ENCODE measurements around the gene CLDN11.

The CLDN11 gene

DNA sequence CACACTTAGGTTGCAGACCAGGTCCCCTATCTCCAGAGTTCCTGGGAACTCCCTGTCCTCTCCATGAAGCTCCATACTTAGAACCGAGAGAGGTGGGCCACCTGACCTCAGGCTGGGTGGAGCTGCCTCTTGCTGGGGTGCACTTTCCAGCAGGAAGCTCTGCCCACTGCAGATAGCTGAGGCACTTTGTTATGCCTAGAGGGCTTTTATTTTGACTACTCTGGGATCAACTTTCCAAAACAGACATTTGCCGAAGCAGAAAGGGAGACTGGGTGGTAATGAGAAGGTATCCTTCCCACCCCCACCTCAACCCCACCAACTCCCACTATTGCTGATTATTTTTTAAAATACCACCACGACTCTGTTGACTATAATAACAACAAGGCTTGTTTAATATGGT lies 54.7 kb downstream of the CLDN11 start:
- DNase-seq = no peak

DNA sequence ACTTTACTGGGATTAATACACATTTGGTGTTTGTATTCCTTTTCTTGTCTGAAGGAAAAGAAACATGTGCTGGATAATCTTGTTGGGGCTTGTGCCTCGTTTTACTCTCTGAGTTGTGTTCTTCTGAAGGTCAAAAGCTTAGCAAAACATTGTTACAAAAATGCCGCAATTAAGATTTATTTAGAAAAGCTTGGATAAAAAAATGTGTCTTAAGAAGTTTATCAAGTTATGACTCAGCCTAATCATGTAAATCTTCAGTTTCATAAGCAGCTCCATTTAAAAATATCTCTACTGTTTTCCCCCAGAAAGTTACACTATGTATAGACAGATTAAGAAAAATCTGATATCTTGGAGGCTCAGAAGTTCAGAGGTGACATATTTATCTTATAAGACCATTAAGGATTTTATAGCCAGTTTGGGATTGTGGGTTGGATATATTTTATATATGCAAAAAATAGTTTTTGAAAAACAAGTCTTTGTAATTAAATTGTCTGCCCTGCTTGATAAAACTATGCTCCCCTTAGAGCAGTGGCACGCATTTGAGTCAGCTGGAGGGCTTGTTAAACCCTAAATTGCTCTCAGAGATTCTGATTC lies 56.5 kb downstream of the CLDN11 start:
- DNase-seq = no peak

DNA sequence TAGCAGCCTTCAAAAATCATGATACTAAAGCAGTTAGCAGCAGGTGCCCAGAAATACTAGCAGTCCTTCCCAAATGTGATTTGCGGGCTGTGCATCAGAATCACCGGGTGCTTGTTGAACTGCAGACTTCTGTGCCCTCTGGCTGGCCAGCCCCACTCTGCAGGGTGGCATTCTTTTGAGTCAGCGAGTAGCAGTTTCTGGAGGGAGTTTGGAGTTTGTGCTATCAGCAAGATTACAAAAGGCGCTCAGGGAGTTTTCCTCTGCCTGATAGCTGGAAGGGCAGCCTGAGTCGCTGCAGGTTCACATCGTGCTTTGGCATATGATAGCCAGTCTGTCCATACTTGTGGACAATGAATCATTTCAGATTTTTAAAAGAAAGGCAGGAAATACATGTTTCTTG lies 57.6 kb downstream of the CLDN11 start:
- no peak for DNase-seq

DNA sequence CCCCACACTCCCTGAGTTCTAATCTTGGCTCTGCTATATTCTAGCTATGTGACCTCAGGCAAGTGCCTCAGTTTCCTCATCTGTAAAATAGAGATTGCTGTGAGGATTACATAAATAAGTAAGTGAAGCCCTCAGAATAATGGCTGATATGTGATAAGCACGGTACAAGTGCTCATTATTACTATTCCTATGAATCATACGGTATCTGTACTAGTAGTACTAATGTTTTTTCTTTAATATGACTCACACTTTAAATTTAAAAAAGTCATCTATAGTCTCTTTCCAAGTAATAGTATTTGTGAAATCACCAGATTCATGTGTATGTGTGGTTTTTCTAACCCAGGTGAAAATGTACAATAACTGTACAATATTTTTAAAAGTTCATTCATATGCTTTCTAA lies 58.7 kb downstream of the CLDN11 start:
- DNase-seq = no peak

DNA sequence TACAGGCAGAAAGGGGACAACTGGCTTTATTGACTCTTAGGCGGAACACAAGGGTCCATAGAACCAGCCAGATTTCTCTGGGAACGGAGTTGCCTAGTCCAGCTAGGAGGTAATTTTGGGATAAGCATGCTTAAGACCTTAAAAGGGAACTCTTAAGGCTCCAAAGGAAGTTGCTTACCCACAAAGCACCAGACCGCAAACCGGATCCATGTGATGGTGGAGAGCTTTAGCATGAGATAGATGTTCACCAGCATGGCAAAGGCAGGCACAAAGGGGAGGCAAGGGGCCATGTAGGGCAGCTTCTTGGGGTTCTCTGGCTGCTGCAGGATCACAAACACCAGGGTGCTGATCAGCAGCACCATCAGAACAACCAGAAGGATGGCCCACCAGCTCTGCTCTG lies 61.4 kb downstream of the CLDN11 start:
- DNase-seq = no peak

DNA sequence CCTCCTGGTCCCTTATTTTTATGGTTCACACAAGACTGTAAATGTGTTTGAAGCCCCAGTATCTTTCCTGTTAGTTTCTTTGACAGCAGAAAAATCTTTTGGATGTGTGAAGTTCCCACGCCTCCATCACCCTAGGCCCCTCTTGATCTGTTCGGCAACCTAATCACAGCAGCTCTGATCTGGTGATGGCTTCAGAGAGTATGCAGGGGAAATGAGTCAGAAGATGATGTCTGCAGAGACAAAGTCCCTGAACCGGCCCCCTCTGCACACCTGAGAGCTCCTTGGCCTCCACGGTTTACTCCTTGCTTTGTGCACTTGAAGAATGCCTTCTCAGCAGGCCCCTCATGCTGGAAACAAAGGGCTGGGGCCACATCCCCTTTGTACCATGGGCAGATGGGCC lies 63.5 kb downstream of the CLDN11 start:
- DNase-seq = no peak

DNA sequence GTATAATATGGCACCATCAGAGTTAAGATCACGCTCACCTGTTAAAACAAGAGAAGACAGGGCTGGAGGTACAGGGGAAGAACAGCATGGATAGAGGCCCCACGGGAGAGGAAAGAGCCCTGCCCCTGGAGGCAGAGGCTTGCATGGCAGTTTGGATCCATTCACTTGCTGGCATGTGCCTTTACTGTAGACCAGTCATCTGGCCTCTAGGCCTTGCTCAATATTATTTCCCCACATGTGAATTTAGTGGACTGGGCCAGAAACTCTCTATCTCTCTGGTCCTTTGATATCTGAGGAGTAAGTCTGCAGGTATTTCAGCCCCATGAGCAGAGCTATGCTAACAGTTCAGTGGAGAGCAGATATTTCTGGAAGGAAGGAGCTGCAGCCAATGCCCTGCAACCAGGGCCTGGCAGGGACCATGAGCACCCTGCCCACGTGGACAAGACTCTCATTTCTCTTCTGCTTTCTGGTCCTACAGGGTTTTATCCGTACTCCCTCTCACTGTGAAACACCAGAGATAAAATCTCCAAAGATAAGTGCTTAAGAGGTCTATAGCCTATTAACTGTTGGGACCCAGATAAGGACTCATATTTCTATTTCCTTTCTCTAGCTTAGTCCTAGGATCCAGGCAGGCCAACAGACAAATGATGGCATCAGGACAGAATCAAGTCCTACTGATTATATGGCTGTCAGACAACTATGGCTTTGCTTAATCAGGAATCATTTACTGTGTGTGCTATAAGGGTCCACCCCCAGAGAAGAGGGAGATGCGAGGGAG lies 65.0 kb downstream of the CLDN11 start:
- DNase-seq = no peak

Data from NCI-H1436 (cell line).